ENCODE results near the gene RPL27A. TPM values are rescaled to one million over a fixed set of nuclear protein-coding genes. Genes with fewer than 3 reads are reported as not detected.

Gene RPL27A
- total and polyA plus RNA-seq, 8 donors, result 138 to 4,507 (median 1,038) TPM

DNA sequence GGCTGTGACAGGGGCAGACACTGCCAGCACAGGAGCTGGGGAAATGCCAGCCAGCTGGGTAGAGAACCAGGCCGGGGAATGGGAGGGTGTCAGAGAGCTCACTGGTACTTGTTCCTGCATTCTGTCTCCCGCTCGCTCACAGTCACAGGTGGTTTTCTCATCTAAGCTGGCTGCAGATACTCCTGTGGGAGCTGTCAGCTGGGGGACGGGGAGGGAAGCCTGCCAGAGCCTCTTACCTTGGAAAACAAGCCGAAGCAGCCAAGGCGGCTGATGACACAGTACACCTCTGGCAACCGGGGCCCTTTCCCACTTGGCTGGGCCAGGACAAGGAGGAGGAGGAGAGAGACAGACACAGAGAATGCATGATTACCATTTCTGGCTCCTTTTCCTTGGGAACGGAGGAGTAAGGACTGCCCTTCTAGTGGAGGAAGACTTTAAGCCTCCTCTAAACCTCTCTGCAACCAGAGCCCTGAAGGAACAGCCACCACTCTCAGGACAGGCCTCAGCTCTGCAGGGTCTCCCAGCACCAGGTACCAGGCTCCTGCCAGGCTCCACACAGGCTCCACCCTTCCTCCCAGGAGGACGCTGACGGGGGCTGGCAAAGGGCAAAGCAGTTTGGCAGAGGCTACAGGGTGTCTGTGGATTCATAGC is 25.1 kb downstream of the RPL27A start:
- intact Hi-C loops (cut with DNase I; ENCODE audit: low total_unique reads), result no loop called here
- H3K9me3 ChIP-seq, result no peaks in the 10 kb centered on the region
- peak overlapping the region; percentile 31 to 94 (median 82) for H3K27ac ChIP-seq
- peak in 1 of 2 donors; percentile 68 for DNase-seq
- peaks cover 49 to 92% (median 85%) of the 10 kb centered on the region in 4 donors for H3K36me3 ChIP-seq
- no peak overlapping the region for H3K4me3 ChIP-seq
- 71 to 88% (median 83%) methylated on average over 9 to 10 of the region's 10 CpGs for whole genome bisulfite sequencing, 5 donors
- H3K4me1 ChIP-seq, result peaks cover 6 to 62% (median 36%) of the 10 kb centered on the region in 4 donors
- H3K27me3 ChIP-seq, result no peaks in the 10 kb centered on the region
- TF ChIP-seq, protein P1, sequence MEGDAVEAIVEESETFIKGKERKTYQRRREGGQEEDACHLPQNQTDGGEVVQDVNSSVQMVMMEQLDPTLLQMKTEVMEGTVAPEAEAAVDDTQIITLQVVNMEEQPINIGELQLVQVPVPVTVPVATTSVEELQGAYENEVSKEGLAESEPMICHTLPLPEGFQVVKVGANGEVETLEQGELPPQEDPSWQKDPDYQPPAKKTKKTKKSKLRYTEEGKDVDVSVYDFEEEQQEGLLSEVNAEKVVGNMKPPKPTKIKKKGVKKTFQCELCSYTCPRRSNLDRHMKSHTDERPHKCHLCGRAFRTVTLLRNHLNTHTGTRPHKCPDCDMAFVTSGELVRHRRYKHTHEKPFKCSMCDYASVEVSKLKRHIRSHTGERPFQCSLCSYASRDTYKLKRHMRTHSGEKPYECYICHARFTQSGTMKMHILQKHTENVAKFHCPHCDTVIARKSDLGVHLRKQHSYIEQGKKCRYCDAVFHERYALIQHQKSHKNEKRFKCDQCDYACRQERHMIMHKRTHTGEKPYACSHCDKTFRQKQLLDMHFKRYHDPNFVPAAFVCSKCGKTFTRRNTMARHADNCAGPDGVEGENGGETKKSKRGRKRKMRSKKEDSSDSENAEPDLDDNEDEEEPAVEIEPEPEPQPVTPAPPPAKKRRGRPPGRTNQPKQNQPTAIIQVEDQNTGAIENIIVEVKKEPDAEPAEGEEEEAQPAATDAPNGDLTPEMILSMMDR (IDR thresholded peaks at IDR 0.05), result no peak
- TF ChIP-seq POLR2A (IDR thresholded peaks at IDR 0.05) (no peak), POLR2AphosphoS5 (IDR thresholded peaks at IDR 0.05) (peak in 2 of 3 donors; percentile 27)

DNA sequence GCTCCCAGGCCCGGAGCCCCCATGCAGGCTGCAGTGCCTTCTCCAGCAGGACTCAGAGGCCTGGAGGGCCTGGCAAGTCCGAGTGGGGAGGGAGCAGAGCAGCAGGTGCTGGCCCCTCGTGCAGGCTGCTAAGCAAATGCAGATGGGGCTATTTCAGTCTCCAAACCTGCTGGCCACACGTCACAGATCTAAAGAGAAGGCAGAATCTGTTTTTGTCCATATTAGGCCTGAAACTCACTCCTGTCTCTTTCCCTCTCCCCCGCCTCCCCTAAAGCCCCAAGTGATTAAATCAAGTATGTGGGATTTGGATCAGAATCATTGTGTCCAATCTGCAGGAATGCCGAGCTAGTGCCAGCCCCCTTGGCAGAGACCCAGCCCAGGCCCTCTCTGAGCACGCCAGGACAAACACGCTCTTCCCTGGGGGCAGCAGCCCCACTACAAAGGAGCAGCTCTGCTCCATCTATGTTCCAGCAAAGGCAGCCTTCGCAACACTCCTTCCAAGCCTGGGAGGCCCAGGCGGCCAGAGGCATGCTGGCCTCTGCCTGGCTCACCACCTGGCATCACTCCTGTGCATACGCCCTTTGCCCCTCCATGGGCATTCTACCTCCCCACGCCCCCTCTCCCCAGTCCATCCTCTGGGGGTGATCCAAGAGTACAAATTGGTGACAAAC is 26.5 kb downstream of the RPL27A start:
- H3K4me3 ChIP-seq, result no peak overlapping the region
- peak; percentile 50 to 92 for DNase-seq
- intact Hi-C loops (cut with DNase I; ENCODE audit: low total_unique reads), result no loop called here
- peak overlapping the region; percentile 31 to 94 (median 82) for H3K27ac ChIP-seq
- H3K4me1 ChIP-seq, result peaks cover 6 to 57% (median 35%) of the 10 kb centered on the region in 4 donors
- 37 to 59% (median 57%) methylated on average over 12 of the region's 12 CpGs for WGBS, 5 donors
- TF ChIP-seq POLR2A (IDR thresholded peaks at IDR 0.05) (peak in 1 of 4 donors; percentile 22), EP300 (IDR thresholded peaks at IDR 0.05) (peak; percentile 78), POLR2AphosphoS5 (IDR thresholded peaks at IDR 0.05) (peak; percentile 34 to 84 (median 74))
- TF ChIP-seq, protein P1 (IDR thresholded peaks at IDR 0.05), result no peak
- H3K27me3 ChIP-seq, result no peaks in the 10 kb centered on the region
- no peaks in the 10 kb centered on the region for H3K9me3 ChIP-seq
- H3K36me3 ChIP-seq, result peaks cover 41 to 92% (median 85%) of the 10 kb centered on the region in 4 donors

DNA sequence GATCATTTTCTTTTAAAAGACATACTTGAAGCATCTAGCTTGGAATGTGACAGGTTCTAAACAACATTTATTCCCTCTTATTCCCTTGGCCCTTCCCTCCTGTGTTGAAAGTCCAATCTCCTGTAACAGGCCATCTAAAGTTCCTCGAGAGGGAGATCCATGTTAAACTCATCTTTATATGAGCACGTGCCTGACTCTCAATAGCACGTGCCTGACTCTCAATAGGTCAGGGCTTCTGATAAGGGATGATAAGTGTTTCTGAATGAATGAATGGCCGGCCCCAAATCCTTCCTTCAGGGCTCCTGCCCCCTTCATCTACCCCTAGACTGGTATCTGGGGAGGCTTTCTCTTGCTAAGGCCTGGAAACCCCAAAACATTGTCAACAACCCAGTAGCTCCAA is 27.2 kb downstream of the RPL27A start:
- intact Hi-C loops (cut with DNase I; ENCODE audit: low total_unique reads), result loop anchor here (10.0 kb wide), 1 partner anchor 95 kb away; no protein-coding TSS in a partner anchor
- no peak for TF ChIP-seq POLR2A (IDR thresholded peaks at IDR 0.05)
- TF ChIP-seq, protein P1 (IDR thresholded peaks at IDR 0.05), result no peak
- TF ChIP-seq POLR2AphosphoS5 (IDR thresholded peaks at IDR 0.05), result no peak
- no peak for TF ChIP-seq EP300 (IDR thresholded peaks at IDR 0.05)
- WGBS, 5 donors, result 70 to 81% (median 75%) methylated on average over 4 of the region's 4 CpGs
- Histone ChIP-seq H3K27me3 (no peaks in the 10 kb centered on the region), H3K27ac (peak overlapping the region; percentile 14 to 94 (median 82)), H3K4me3 (no peak overlapping the region), H3K9me3 (no peaks in the 10 kb centered on the region), H3K36me3 (peaks cover 34 to 92% (median 85%) of the 10 kb centered on the region in 4 donors), H3K4me1 (peaks cover 6 to 58% (median 41%) of the 10 kb centered on the region in 4 donors)
- no peak for DNase-seq

DNA sequence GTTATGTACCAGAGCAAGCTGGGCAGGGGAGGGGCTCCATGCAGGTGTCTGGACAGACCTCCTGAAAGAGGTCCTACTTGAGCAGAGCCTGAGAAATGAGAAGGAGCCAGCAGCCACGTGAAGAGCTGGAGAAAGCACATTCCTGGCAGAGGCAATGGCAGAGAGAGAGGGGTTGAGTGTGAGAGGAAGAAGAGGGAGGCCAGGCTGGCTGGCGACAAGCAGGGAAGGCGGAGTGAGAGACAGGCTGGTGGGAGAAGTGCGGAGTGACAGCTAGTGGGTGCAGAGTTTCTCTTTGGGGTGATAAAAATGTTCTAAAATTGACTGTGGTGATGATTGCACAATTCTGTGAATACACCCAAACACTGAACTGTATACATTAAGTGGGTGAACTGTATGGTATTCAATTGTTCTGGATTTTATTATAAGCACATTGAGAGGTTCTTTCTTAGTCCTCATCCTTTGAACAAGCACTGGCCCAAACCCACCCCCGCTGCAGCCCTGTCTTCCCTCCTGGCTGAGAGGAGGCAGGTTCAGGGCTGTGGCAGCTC is 29.4 kb downstream of the RPL27A start:
- DNase-seq, result no peak
- no peaks in the 10 kb centered on the region for H3K9me3 ChIP-seq
- intact Hi-C loops (cut with DNase I; ENCODE audit: low total_unique reads), result loop anchor here (10.0 kb wide), 1 partner anchor 93 kb away; no protein-coding TSS in a partner anchor
- H3K27me3 ChIP-seq, result no peaks in the 10 kb centered on the region
- peak overlapping the region in 4 of 5 donors; percentile 47 to 94 (median 88) for H3K27ac ChIP-seq
- H3K4me1 ChIP-seq, result peaks cover 27 to 69% (median 59%) of the 10 kb centered on the region in 4 donors
- no peak overlapping the region for H3K4me3 ChIP-seq
- TF ChIP-seq EP300 (IDR thresholded peaks at IDR 0.05) (no peak), POLR2A (IDR thresholded peaks at IDR 0.05) (no peak), POLR2AphosphoS5 (IDR thresholded peaks at IDR 0.05) (no peak)
- TF ChIP-seq, protein P1 (IDR thresholded peaks at IDR 0.05), result no peak
- 78 to 86% (median 84%) methylated on average over 5 of the region's 5 CpGs for WGBS, 5 donors
- H3K36me3 ChIP-seq, result peaks cover 41 to 92% (median 82%) of the 10 kb centered on the region in 4 donors
